GM12878 (cell line): ENCODE measurements around the gene OGFRL1. TPM values are rescaled to one million over a fixed set of nuclear protein-coding genes. Genes with fewer than 3 reads are reported as not detected.

Source experiments
- ATAC-seq: fragments of 200-7000 bp; cut with Tn5 transposase; 3 replicates; pipeline ENCODE4 v1.9.1; 2020; ENCODE audit warnings: mild to moderate bottlenecking, moderate library complexity
- BruUV-seq: library from RNA; stranded (reverse); fragments of 400-500 nt; replicated peaks from 2 replicates; lab custom pipeline; 2021; lab: Mats Ljungman, UMichigan
- CTCF ChIA-PET: fragments of 300-600 bp; sonication (Branson Sonifier 250); formaldehyde crosslinking; extraction: SDS; loops from one replicate; lab custom pipeline; 2021; ENCODE audit warnings: inconsistent platforms; lab: Yijun Ruan, JAX
- POLR2A ChIA-PET: fragments of 350-600 bp; formaldehyde crosslinking; extraction: SDS; loops from one replicate; lab custom pipeline; 2021; ENCODE audit warnings: inconsistent platforms; lab: Charles Lee
- RAD21 ChIA-PET: fragments of 300-600 bp; sonication (Branson Sonifier 250); formaldehyde crosslinking; loops from one replicate; lab custom pipeline; 2023; ENCODE audit warnings: antibody characterized with exemption; ENCODE audit not compliant: unreplicated experiment; lab: Charles Lee
- SMC1A ChIA-PET: fragments of 300-600 bp; sonication (Branson Sonifier 250); formaldehyde crosslinking; loops from one replicate; lab custom pipeline; 2023; ENCODE audit not compliant: unreplicated experiment, uncharacterized antibody; lab: Charles Lee
- DNase-seq: peaks from one replicate; pipeline ENCODE4 v3.0.0-alpha.2; 2011; ENCODE audit warnings: low read depth, low spot score
- FAIRE-seq: peaks from 3 replicates; lab custom pipeline; 2011; peaks lifted over from hg19 to GRCh38; lab: Jason Lieb, UNC
- H2AFZ ChIP-seq: 2 replicates; pipeline ENCODE4 v1.6.0; 2011; ENCODE audit warnings: low read depth, low read length, control low read depth; ENCODE audit not compliant: control insufficient read depth
- H3K27ac ChIP-seq: 2 replicates; pipeline ENCODE4 v1.5.1; 2011; ENCODE audit warnings: control low read depth; ENCODE audit not compliant: control insufficient read depth, insufficient read depth
- H3K27me3 ChIP-seq, 2 experiments: replicated peaks in 1 of 2; 2 replicates each; pipeline versions ENCODE4 v1.6.0 to v1.6.1; 2011; ENCODE audit warnings: low read length in 1 of 2; ENCODE audit not compliant: control insufficient read depth in 2 of 2, insufficient read depth in 2 of 2
- H3K36me3 ChIP-seq, 2 experiments: 2 replicates each; pipeline ENCODE4 v1.5.1; 2011; ENCODE audit warnings: low read length in 1 of 2; ENCODE audit not compliant: control insufficient read depth in 2 of 2, insufficient read depth in 2 of 2
- H3K4me1 ChIP-seq: 2 replicates; pipeline ENCODE4 v1.6.1; 2011; ENCODE audit warnings: mild to moderate bottlenecking, low read length, moderate library complexity, mixed read lengths; ENCODE audit not compliant: control insufficient read depth, insufficient read depth
- H3K4me2 ChIP-seq: 2 replicates; pipeline ENCODE4 v1.6.0; 2011; ENCODE audit warnings: control low read depth; ENCODE audit not compliant: control insufficient read depth, insufficient read depth
- H3K4me3 ChIP-seq: fragments of 200-600 bp; sonication (generic); 2 replicates; pipeline ENCODE4 v1.5.1; 2016
- H3K79me2 ChIP-seq: 2 replicates; pipeline ENCODE4 v1.6.0; 2011; ENCODE audit warnings: low read length; ENCODE audit not compliant: control insufficient read depth, insufficient read depth
- H3K9ac ChIP-seq: 2 replicates; pipeline ENCODE4 v1.8.0; 2011; ENCODE audit warnings: low read length, control low read depth, mixed read lengths; ENCODE audit not compliant: control insufficient read depth, insufficient read depth
- H3K9me3 ChIP-seq: replicated peaks from 3 replicates; pipeline ENCODE4 v1.5.1; 2011; ENCODE audit warnings: mild to moderate bottlenecking, low read length; ENCODE audit not compliant: control insufficient read depth, insufficient read depth
- H4K20me1 ChIP-seq: 2 replicates; pipeline ENCODE4 v1.6.0; 2011; ENCODE audit not compliant: control insufficient read depth, insufficient read depth
- FOS ChIP-seq: IDR thresholded peaks from 3 replicates; pipeline ENCODE4 v1.6.1; 2011; ENCODE audit warnings: borderline replicate concordance; ENCODE audit not compliant: insufficient read length; ENCODE audit errors: extremely low read depth
- LARP7 ChIP-seq: fragments of 450-650 bp; IDR thresholded peaks from 2 replicates; pipeline ENCODE4 v1.6.1; 2017; ENCODE audit warnings: mild to moderate bottlenecking
- RUNX3 ChIP-seq: IDR thresholded peaks from 2 replicates; pipeline ENCODE4 v1.6.1; 2012; ENCODE audit warnings: low read length, inconsistent platforms
- TCF7 ChIP-seq: IDR thresholded peaks from 2 replicates; pipeline ENCODE4 v1.6.1; 2014; ENCODE audit warnings: antibody characterized with exemption, borderline replicate concordance
- ZNF384 ChIP-seq: IDR thresholded peaks from 2 replicates; pipeline ENCODE4 v1.6.1; 2012; ENCODE audit warnings: low read depth, mild to moderate bottlenecking, low read length, improper control_type of control experiment, borderline replicate concordance
- WGBS: methylation state at CpG from one replicate; pipeline ENCODE4 v1.1.6; 2016; ENCODE audit warnings: low lambda C conversion rate; ENCODE audit not compliant: insufficient replicate concordance, insufficient coverage; ENCODE audit errors: missing lambda C conversion rate; 5-methylcytosine and 5-hydroxymethylcytosine counted together
- in situ Hi-C: fragments of 300-500 bp; cut with MboI; formaldehyde crosslinking; loops from 9 replicates; pipeline ENCODE4 v1.14.3; 2018; ENCODE audit warnings: mixed read lengths
- intact Hi-C: fragments of 100-400 bp; cut with micrococcal nuclease; formaldehyde crosslinking; loops from one replicate; pipeline ENCODE4 v1.14.2; 2022; ENCODE audit not compliant: unreplicated experiment
- polyA plus RNA-seq, 11 experiments: library from polyadenylated mRNA; depleted of rRNA in 4 of 11; unstranded in 6 of 11; stranded (reverse) in 5 of 11; fragments of >200 nt; fragmentation: Nextera tagmentation in 4 of 11; fragmentation: Illumina TruSeq in 1 of 11; extraction: Ambion mirVana in 4 of 11; extraction: Trizol in 1 of 11; gene quantifications; 1 replicate in 1 of 11; 2 replicates in 10 of 11; pipeline versions ENCODE4 v1.2.1 to v1.2.3, GENCODE V29; 2011 to 2016; ENCODE audit warnings: inconsistent platforms in 2 of 11, missing spikeins in 2 of 11, low read depth in 1 of 11
- total RNA-seq, 4 experiments: library from RNA; depleted of rRNA in 3 of 4; stranded (reverse); fragments of >200 nt in 3 of 4; fragmentation: Illumina TruSeq in 1 of 4; extraction: Trizol in 1 of 4; gene quantifications; 2 replicates each; pipeline versions ENCODE4 v1.2.1 to v1.2.3, GENCODE V29; 2013 to 2021

OGFRL1 gene
- total and polyA plus RNA-seq, 10 of the 15 experiments (the other 5 are each of a cell fraction or from before 2014, with no cell fraction given): 0.24 to 5.8 (median 2.3) TPM

DNA sequence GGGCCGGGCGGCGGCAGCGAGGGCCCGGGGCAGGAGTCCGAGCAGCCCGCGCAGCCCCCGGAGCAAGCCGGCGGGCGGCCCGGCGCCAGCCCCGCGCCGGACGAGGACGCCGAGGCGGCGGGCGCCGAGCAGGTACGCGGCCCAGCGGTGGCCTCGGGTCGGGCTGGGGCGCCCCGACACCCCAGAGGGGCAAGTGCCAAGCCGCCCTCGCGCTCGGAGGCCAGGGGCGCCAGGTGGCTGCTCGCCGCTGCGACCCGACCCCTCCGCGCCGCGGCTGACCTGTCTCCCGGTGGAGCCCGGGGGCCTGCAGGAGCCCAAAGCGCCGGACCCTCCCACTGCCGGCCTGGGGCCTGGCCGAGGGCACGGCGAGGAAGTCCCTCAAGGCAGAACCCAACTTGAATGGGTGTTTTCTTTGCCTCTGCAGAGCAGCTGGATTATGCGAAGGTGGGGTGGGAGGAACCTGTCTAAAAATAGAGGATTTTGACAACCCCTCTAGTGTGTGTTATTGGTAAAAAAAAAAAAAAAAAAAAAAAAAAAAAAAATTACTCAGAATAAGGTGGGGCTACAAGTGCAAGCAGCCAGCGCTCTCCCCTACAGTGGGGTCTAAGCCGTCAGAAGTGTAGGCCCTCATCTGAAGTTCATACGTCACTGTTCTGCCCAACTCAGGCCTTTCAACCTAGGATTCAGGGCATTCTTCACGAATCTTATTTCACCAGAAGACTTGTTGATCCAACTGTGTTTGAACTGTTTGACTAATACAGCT, 609 bp downstream of the OGFRL1 start:
- RAD21 ChIA-PET: interaction anchor here (0.6 to 2.5 kb wide), 4 partner anchors 9 to 1493 kb away, joined by 3 to 17 read pairs (median 4); no protein-coding TSS in a partner anchor
- BruUV-seq: no TSS peak
- no peaks in the 10 kb centered on the region for H3K27me3 ChIP-seq
- DNase-seq (no peak), FAIRE-seq (no peak), ATAC-seq (peak; percentile 10)
- SMC1A ChIA-PET: interaction anchor here (1.1 to 3.2 kb wide), 6 partner anchors 10 to 621 kb away, joined by 3 to 14 read pairs (median 4); partner anchors contain the start of gene SMAP1
- POLR2A ChIA-PET: interaction anchor here (0.8 to 2.1 kb wide), 3 partner anchors 11 to 875 kb away, joined by 3 to 9 read pairs (median 3); no protein-coding TSS in a partner anchor
- TF ChIP-seq ZNF384: peak; percentile 85
- TF ChIP-seq FOS: no peak
- TF ChIP-seq LARP7: peak; percentile 76
- TF ChIP-seq TCF7: no peak
- no peak for TF ChIP-seq RUNX3
- H3K79me2 ChIP-seq: peaks cover 4% of the 10 kb centered on the region
- H2AFZ ChIP-seq: peak overlapping the region; percentile 78
- H3K4me1 ChIP-seq: peaks cover 5% of the 10 kb centered on the region; the same call in 1 of the 2 replicates
- peak overlapping the region; percentile 46; the same call in 1 of the 2 replicates for H3K27ac ChIP-seq
- in situ Hi-C loops: no loop called here
- no peaks in the 10 kb centered on the region for H4K20me1 ChIP-seq
- peak overlapping the region; percentile 78 for H3K4me2 ChIP-seq
- peaks cover 0 to 4% of the 10 kb centered on the region in 2 experiments; a peak in 1 of 4 replicates for H3K36me3 ChIP-seq
- H3K9me3 ChIP-seq: no peaks in the 10 kb centered on the region
- peak overlapping the region; percentile 77 for H3K4me3 ChIP-seq
- peak overlapping the region; percentile 49; the same call in 1 of the 2 replicates for H3K9ac ChIP-seq
- WGBS: 1% methylated on average over 31 of the region's 57 CpGs
- CTCF ChIA-PET: interaction anchor here (1.1 to 2.7 kb wide), 3 partner anchors 11 to 98 kb away, joined by 3 to 9 read pairs (median 3); no protein-coding TSS in a partner anchor
- intact Hi-C loops: loop anchor here (2.0 kb wide), 1 partner anchor 58 kb away; no protein-coding TSS in a partner anchor
